Measurements from ENCODE around the gene DOCK1. TPM values are rescaled to one million over a fixed set of nuclear protein-coding genes. Genes with fewer than 3 reads are reported as not detected.

Gene DOCK1
- total RNA-seq, 4 donors from 2014 or later: 50.8 to 59.0 (median 53.6) TPM

DNA sequence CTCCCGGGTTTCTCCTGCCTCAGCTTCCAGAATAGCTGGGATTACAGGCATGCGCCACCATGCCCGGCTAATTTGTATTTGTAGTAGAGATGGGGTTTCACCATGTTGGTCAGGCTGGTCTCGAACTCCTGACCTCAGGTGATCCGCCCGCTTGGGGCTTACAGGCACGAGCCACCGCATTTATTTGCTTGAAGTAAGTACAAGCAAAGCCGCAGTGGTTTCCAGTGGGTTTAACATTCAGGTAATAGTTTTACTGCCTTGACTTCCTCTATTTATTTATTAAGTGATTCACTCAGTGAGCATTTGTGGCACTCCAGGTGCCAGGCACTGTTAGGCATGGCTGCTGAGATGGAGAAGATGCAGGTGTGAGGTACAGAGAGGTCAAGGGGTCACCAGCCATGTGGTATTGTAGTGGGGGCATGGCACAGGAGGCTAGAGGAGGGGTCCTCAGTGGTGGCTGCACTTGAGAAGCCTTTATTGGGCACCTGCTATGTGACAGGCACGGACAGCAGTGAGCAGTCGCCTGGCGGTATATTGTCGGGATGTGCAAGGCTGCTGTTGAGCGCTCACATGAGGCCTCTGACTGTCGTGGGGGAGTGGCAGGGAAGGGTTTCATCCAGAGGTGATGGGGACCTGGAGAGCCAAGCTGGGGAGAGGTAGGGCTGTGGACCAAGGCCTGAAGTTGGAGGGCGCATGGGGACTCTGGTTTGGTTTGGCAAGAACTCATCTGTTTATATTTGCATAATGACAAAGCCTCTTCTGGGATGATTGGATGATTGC is 54.9 kb downstream of the DOCK1 start:
- H3K4me1 ChIP-seq: peaks cover 0 to 10% (median 0%) of the 10 kb centered on the region in 3 donors
- WGBS, 2 donors (ENCODE audit: low coverage in 1 of 2): 90 to 95% methylated on average over 3 to 9 of the region's 16 CpGs
- H3K27ac ChIP-seq: no peak overlapping the region
- TF ChIP-seq, protein P1, sequence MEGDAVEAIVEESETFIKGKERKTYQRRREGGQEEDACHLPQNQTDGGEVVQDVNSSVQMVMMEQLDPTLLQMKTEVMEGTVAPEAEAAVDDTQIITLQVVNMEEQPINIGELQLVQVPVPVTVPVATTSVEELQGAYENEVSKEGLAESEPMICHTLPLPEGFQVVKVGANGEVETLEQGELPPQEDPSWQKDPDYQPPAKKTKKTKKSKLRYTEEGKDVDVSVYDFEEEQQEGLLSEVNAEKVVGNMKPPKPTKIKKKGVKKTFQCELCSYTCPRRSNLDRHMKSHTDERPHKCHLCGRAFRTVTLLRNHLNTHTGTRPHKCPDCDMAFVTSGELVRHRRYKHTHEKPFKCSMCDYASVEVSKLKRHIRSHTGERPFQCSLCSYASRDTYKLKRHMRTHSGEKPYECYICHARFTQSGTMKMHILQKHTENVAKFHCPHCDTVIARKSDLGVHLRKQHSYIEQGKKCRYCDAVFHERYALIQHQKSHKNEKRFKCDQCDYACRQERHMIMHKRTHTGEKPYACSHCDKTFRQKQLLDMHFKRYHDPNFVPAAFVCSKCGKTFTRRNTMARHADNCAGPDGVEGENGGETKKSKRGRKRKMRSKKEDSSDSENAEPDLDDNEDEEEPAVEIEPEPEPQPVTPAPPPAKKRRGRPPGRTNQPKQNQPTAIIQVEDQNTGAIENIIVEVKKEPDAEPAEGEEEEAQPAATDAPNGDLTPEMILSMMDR (IDR thresholded peaks at IDR 0.05): no peak
- TF ChIP-seq EP300 (IDR thresholded peaks at IDR 0.05) (no peak), POLR2AphosphoS5 (IDR thresholded peaks at IDR 0.05) (no peak), POLR2A (IDR thresholded peaks at IDR 0.05) (no peak)
- H3K27me3 ChIP-seq: no peaks in the 10 kb centered on the region
- H3K36me3 ChIP-seq: no peaks in the 10 kb centered on the region
- H3K4me3 ChIP-seq: no peak overlapping the region
- no peak for ATAC-seq
- H3K9me3 ChIP-seq: no peaks in the 10 kb centered on the region

DNA sequence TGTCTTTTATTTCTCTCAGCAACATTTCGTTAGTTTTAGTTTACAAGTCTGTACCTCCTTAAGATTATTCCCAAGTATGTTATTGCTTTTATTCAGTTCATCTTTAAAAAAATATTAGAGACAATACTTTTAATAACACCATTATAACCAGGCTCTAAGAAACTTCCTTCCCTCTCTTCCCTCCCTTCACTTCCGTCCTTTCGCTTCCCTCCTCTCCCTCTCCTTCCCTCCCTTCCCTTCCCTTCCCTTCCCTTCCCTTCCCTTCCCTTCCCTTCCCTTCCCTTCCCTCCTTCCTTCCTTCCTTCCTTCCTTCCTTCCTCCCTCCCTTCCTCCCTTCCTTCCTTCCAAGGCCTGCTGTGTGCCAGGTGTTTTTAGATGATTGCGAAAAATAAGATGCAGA is 58.1 kb downstream of the DOCK1 start:
- Histone ChIP-seq H3K36me3 (no peaks in the 10 kb centered on the region), H3K27ac (no peak overlapping the region), H3K9me3 (no peaks in the 10 kb centered on the region), H3K4me1 (no peaks in the 10 kb centered on the region), H3K4me3 (no peak overlapping the region), H3K27me3 (no peaks in the 10 kb centered on the region)
- ATAC-seq: no peak
- TF ChIP-seq EP300 (IDR thresholded peaks at IDR 0.05) (no peak), POLR2A (IDR thresholded peaks at IDR 0.05) (no peak)
- TF ChIP-seq, protein P1 (IDR thresholded peaks at IDR 0.05): no peak
- 90 to 98% methylated on average over 3 to 4 of the region's 4 CpGs for WGBS, 2 donors (ENCODE audit: low coverage in 1 of 2)

- Histone ChIP-seq H3K9me3 (no peaks in the 10 kb centered on the region), H3K36me3 (no peaks in the 10 kb centered on the region), H3K4me1 (no peaks in the 10 kb centered on the region), H3K4me3 (no peak overlapping the region), H3K27ac (no peak overlapping the region), H3K27me3 (no peaks in the 10 kb centered on the region)
- WGBS, 2 donors (ENCODE audit: low coverage in 1 of 2): 58 to 66% methylated on average over 4 to 7 of the region's 7 CpGs
- TF ChIP-seq POLR2A (IDR thresholded peaks at IDR 0.05) (no peak), EP300 (IDR thresholded peaks at IDR 0.05) (no peak), POLR2AphosphoS5 (IDR thresholded peaks at IDR 0.05) (no peak)
- TF ChIP-seq, protein P1 (IDR thresholded peaks at IDR 0.05): no peak
- ATAC-seq: no peak
Measured at GRCh38 chr10:126964190-126964589, 59.0 kb downstream of the DOCK1 start.

GRCh38 chr10:126966938-126967337 is 61.7 kb downstream of the DOCK1 start:
- ATAC-seq: no peak
- 76 to 100% methylated on average over 4 to 5 of the region's 5 CpGs for WGBS, 2 donors (ENCODE audit: low coverage in 1 of 2)
- Histone ChIP-seq H3K4me3 (no peak overlapping the region), H3K27ac (no peak overlapping the region), H3K27me3 (no peaks in the 10 kb centered on the region), H3K4me1 (no peaks in the 10 kb centered on the region), H3K36me3 (peaks cover 0 to 13% of the 10 kb centered on the region in 2 donors), H3K9me3 (no peaks in the 10 kb centered on the region)
- TF ChIP-seq, protein P1 (IDR thresholded peaks at IDR 0.05): no peak
- TF ChIP-seq POLR2AphosphoS5 (IDR thresholded peaks at IDR 0.05) (no peak), EP300 (IDR thresholded peaks at IDR 0.05) (no peak), POLR2A (IDR thresholded peaks at IDR 0.05) (no peak)

GRCh38 chr10:126969310-126969709 is 64.1 kb downstream of the DOCK1 start:
- no peak for ATAC-seq
- H3K27me3 ChIP-seq: no peaks in the 10 kb centered on the region
- H3K27ac ChIP-seq: no peak overlapping the region
- TF ChIP-seq, protein P1 (IDR thresholded peaks at IDR 0.05): peak in 1 of 4 experiments; percentile 16
- no peak for TF ChIP-seq POLR2A (IDR thresholded peaks at IDR 0.05)
- peaks cover 0 to 15% of the 10 kb centered on the region in 2 donors for H3K36me3 ChIP-seq
- no peaks in the 10 kb centered on the region for H3K9me3 ChIP-seq
- H3K4me1 ChIP-seq: peaks cover 0 to 14% (median 0%) of the 10 kb centered on the region in 3 donors
- H3K4me3 ChIP-seq: no peak overlapping the region
- WGBS, 2 donors (ENCODE audit: low coverage in 1 of 2): 91 to 100% methylated on average over 2 to 4 of the region's 8 CpGs
